ENCODE data around the gene VPS39. TPM values are rescaled to one million over a fixed set of nuclear protein-coding genes. Genes with fewer than 3 reads are reported as not detected.

The VPS39 gene
- polyA plus RNA-seq, 2 of the 4 experiments (the other 2 are of a cell fraction) = 18.3 to 33.3 TPM

DNA sequence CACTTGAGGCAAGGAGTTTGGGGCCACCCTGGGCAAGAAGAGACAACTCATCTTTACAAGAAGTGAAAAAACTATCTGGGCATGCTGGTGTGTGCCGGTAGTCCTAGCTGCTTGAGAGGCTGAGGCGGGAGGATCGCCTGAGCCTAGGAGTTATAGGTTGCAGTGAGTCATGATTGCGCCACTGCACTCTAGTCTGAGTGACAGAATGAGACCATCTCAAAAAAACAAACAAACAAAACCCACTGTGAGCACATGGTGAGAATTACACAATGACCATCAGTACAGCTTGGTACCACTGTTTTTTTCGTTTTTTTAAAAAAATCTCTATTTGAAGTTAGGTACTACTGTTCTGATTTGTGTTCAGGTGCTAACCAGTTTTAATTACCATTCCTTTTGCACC lies 13.6 kb downstream of the VPS39 start (continued):
- TF ChIP-seq ZFP36 (IDR thresholded peaks at IDR 0.05; ENCODE audit: borderline replicate concordance, partially characterized antibody) (no peak), PHF8 (IDR thresholded peaks at IDR 0.05; ENCODE audit: borderline replicate concordance, low read depth) (no peak)

DNA sequence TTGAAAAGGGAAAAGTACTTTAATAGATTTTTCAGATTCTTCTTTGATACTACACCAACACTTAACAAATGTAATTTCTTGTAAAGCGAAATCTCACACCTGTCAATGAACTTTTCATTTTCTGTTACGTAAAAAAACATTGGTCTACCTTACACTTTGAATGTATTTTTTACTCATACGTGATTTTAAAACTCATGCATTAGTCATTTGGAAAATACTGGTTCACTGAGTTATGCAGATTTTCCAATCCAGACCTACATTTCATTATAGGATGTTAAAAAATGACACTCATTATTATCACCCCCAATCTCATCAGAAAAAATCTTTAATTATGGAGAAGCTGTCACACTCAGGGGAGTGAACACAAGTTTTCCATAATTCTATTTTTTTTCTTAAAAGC lies 14.7 kb downstream of the VPS39 start:
- POLR2A ChIA-PET = no interaction called here
- ATAC-seq = no peak
- CTCF ChIA-PET = interaction anchor here (1.0 kb wide), 1 partner anchor 13 kb away, joined by 3 read pairs; no protein-coding TSS in a partner anchor

GRCh38 chr15:42191610-42192346 lies 16.3 kb downstream of the VPS39 start:
- Histone ChIP-seq H3K4me2 (no peak overlapping the region), H3K27ac (no peak overlapping the region), H3K9me3 (no peaks in the 10 kb centered on the region), H3K4me3 (no peak overlapping the region), H3K4me1 (peaks cover 7% of the 10 kb centered on the region; the same call in 1 of the 3 replicates)
- ATAC-seq = no peak
- ChIA-PET CTCF (interaction anchor here (0.6 to 1.2 kb wide), 2 partner anchors 36 to 136 kb away, joined by 3 read pairs; no protein-coding TSS in a partner anchor), POLR2A (no interaction called here)
- TF ChIP-seq ZFP36 (IDR thresholded peaks at IDR 0.05; ENCODE audit: borderline replicate concordance, partially characterized antibody) (no peak), CHD2 (IDR thresholded peaks at IDR 0.05; ENCODE audit: low read length, partially characterized antibody) (no peak), ZSCAN20 (CRISPR knock-in tag; IDR thresholded peaks at IDR 0.05) (no peak), FOSB (CRISPR knock-in tag; IDR thresholded peaks at IDR 0.05) (no peak), ESRRA (IDR thresholded peaks at IDR 0.05; ENCODE audit: borderline replicate concordance, low read length) (no peak), PHF8 (IDR thresholded peaks at IDR 0.05; ENCODE audit: borderline replicate concordance, low read depth) (no peak), RFX5 (IDR thresholded peaks at IDR 0.05) (no peak)
- FAIRE-seq = no peak
- 94% methylated on average over 8 of the region's 8 CpGs for WGBS (ENCODE audit: missing lambda C conversion rate)
- no peak for DNase-seq (ENCODE audit: low read depth in 1 of 2, low spot score in 1 of 2)

More for the DNA sequence above, 14.7 kb downstream of the VPS39 start:
- no peaks in the 10 kb centered on the region for H3K9me3 ChIP-seq
- TF ChIP-seq ZSCAN20 (CRISPR knock-in tag; IDR thresholded peaks at IDR 0.05) (no peak), HDAC2 (IDR thresholded peaks at IDR 0.05) (no peak), HOXA7 (CRISPR knock-in tag; IDR thresholded peaks at IDR 0.05) (no peak), RARB (CRISPR knock-in tag; IDR thresholded peaks at IDR 0.05) (no peak), EP300 (IDR thresholded peaks at IDR 0.05) (no peak), RCOR1 (IDR thresholded peaks at IDR 0.05; ENCODE audit: low read depth, low read length) (no peak), HES2 (IDR thresholded peaks at IDR 0.05) (no peak), CEBPB (IDR thresholded peaks at IDR 0.05) (no peak), E2F6 (IDR thresholded peaks at IDR 0.05; ENCODE audit: borderline replicate concordance, low read depth) (no peak)
- H3K4me2 ChIP-seq = no peak overlapping the region
- H3K4me1 ChIP-seq = peaks cover 7% of the 10 kb centered on the region; the same call in 1 of the 3 replicates
- H3K4me3 ChIP-seq = no peak overlapping the region
- DNase-seq (ENCODE audit: low read depth in 1 of 2, low spot score in 1 of 2) = no peak
- no peak for FAIRE-seq
- no peak overlapping the region for H3K27ac ChIP-seq
- WGBS (ENCODE audit: missing lambda C conversion rate) = 94% methylated on average over 3 of the region's 3 CpGs

DNA sequence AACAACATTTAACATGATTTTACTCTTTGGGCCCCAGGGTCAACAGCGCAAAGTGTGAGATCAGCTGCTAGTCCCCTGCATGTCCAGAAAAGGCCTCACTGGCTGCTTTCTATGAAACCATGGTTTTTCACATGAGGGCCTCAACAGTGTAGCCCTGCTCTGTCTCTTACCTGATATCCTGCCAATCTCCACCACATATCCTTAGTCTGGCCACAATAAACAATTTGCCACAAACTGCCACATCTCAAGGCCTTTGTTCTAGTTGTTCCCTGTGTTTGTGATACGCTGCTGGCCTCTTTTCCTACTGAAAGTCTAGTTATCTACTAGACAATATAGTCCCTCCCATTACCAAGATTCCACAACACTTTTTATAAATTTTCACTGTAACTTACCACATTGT lies 17.7 kb downstream of the VPS39 start:
- no peak overlapping the region for H3K4me3 ChIP-seq
- H3K9me3 ChIP-seq = no peaks in the 10 kb centered on the region
- ChIA-PET POLR2A (no interaction called here), CTCF (no interaction called here)
- no peak overlapping the region for H3K27ac ChIP-seq
- H3K4me1 ChIP-seq = peaks cover 7% of the 10 kb centered on the region; the same call in 1 of the 3 replicates
- WGBS (ENCODE audit: missing lambda C conversion rate) = 97% methylated on average over 2 of the region's 2 CpGs
- DNase-seq (ENCODE audit: low read depth in 1 of 2, low spot score in 1 of 2) = no peak
- no peak for ATAC-seq
- H3K4me2 ChIP-seq = no peak overlapping the region
- no peak for FAIRE-seq
- no peak for TF ChIP-seq ZC3H11A (IDR thresholded peaks at IDR 0.05)
- no peak for TF ChIP-seq HDAC2 (IDR thresholded peaks at IDR 0.05)
- TF ChIP-seq KDM5A (IDR thresholded peaks at IDR 0.05) = no peak
- no peak for TF ChIP-seq MAFK (IDR thresholded peaks at IDR 0.05; ENCODE audit: partially characterized antibody)
- TF ChIP-seq ATOH8 (CRISPR knock-in tag; IDR thresholded peaks at IDR 0.05; ENCODE audit: low read depth) = no peak
- TF ChIP-seq RCOR1 (IDR thresholded peaks at IDR 0.05; ENCODE audit: low read depth, low read length) = no peak
- no peak for TF ChIP-seq TP53 (CRISPR knock-in tag; IDR thresholded peaks at IDR 0.05)
- TF ChIP-seq, protein P1, sequence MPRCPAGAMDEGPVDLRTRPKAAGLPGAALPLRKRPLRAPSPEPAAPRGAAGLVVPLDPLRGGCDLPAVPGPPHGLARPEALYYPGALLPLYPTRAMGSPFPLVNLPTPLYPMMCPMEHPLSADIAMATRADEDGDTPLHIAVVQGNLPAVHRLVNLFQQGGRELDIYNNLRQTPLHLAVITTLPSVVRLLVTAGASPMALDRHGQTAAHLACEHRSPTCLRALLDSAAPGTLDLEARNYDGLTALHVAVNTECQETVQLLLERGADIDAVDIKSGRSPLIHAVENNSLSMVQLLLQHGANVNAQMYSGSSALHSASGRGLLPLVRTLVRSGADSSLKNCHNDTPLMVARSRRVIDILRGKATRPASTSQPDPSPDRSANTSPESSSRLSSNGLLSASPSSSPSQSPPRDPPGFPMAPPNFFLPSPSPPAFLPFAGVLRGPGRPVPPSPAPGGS (IDR thresholded peaks at IDR 0.05) = no peak
- no peak for TF ChIP-seq NPAS2 (CRISPR knock-in tag; IDR thresholded peaks at IDR 0.05; ENCODE audit: borderline replicate concordance)
- no peak for TF ChIP-seq CBX2 (IDR thresholded peaks at IDR 0.05; ENCODE audit: borderline replicate concordance, low read depth)
- no peak for TF ChIP-seq REST (IDR thresholded peaks at IDR 0.05)
- no peak for TF ChIP-seq NFE2L2 (conservative IDR thresholded peaks at IDR 0.05; ENCODE audit: low read length)
